Left colon (tissue), 2 donors: ENCODE data around the gene ATXN2L. TPM values are rescaled to one million over a fixed set of nuclear protein-coding genes. Genes with fewer than 3 reads are reported as not detected.
A peak's percentile ranks its signal among the peaks of the same experiment; 100 is the strongest.
"Not testable (repeated sequence)": the region's sequence is repeated elsewhere in the genome, so short reads cannot be mapped to it uniquely, and the experiment has no call there.

Experiments used
- ATAC-seq: fragments of 200-7000 bp; cut with Tn5 transposase; one replicate; pipeline ENCODE4 v1.9.1; 2020; ENCODE audit warnings: mild to moderate bottlenecking, moderate library complexity
- DNase-seq, 2 donors: peaks; one replicate each; pipeline ENCODE4 v3.0.0-alpha.2; 2020
- intact Hi-C, 2 donors: fragments of 100-400 bp; cut with DNase I in 1 of 2; cut with micrococcal nuclease in 1 of 2; formaldehyde crosslinking; loops; one replicate each; pipeline versions ENCODE4 v1.11.2 to v1.14.0; 2022; cut with DNase I, micrococcal nuclease
- total RNA-seq, 2 donors: library from RNA; stranded (reverse); fragmentation: NEBNext Ultra II Directional; extraction: Animal tissue kit (Norgen Biotek cat#: 25700); gene quantifications; one replicate each; pipeline ENCODE4 v1.2.1, GENCODE V29; 2021
- donor health status: DM: no; HTN: no; CAD: no.
- donor health status: DM: yes; HTN: yes; CAD: no.

ATXN2L gene
- total RNA-seq, 2 donors from 2014 or later, result 86.6 to 98.5 TPM

- ATAC-seq (peak; percentile 61), DNase-seq (peak; percentile 62 to 64)
- intact Hi-C loops, result no loop called here
These were observed 41.4 kb downstream of the ATXN2L start for GRCh38 chr16:28863929-28864793.

GRCh38 chr16:28865001-28865688 is 42.3 kb downstream of the ATXN2L start:
- DNase-seq (no peak), ATAC-seq (no peak)
- intact Hi-C loops, result no loop called here

GRCh38 chr16:28865722-28866453 is 43.1 kb downstream of the ATXN2L start:
- DNase-seq (no peak), ATAC-seq (no peak)
- intact Hi-C loops, result no loop called here

- intact Hi-C loops, result no loop called here
- DNase-seq (no peak), ATAC-seq (no peak)
These were observed 43.6 kb downstream of the ATXN2L start for GRCh38 chr16:28866454-28866804.

- intact Hi-C loops, result no loop called here
- DNase-seq, result no peak
- no peak for ATAC-seq
These were observed 44.4 kb downstream of the ATXN2L start for GRCh38 chr16:28867241-28867640.

- intact Hi-C loops, ATAC-seq, DNase-seq: not testable (repeated sequence)
These were observed 44.8 kb downstream of the ATXN2L start for GRCh38 chr16:28867646-28868045.

- intact Hi-C loops, result no loop called here
- ATAC-seq (no peak), DNase-seq (no peak)
These were observed 46.4 kb downstream of the ATXN2L start for GRCh38 chr16:28869201-28869600.

- intact Hi-C loops, result no loop called here
- ATAC-seq (no peak), DNase-seq (no peak)
These were observed 50.2 kb downstream of the ATXN2L start for GRCh38 chr16:28872952-28873351.

- intact Hi-C loops, result no loop called here
- ATAC-seq (peak; percentile 53), DNase-seq (no peak)
These were observed 50.9 kb downstream of the ATXN2L start for GRCh38 chr16:28873543-28874201.

- no peak for DNase-seq
- ATAC-seq, result no peak
- intact Hi-C loops, result no loop called here
These were observed 51.6 kb downstream of the ATXN2L start for GRCh38 chr16:28874406-28874805.

GRCh38 chr16:28875134-28876018 is 52.6 kb downstream of the ATXN2L start:
- intact Hi-C loops, result no loop called here
- ATAC-seq (no peak), DNase-seq (no peak)

GRCh38 chr16:28876019-28876659 is 53.3 kb downstream of the ATXN2L start:
- DNase-seq (no peak), ATAC-seq (no peak)
- intact Hi-C loops, result no loop called here

GRCh38 chr16:28876973-28877654 is 54.3 kb downstream of the ATXN2L start:
- DNase-seq (no peak), ATAC-seq (no peak)
- intact Hi-C loops, result no loop called here

- ATAC-seq (no peak), DNase-seq (no peak)
- intact Hi-C loops, result no loop called here
These were observed 54.8 kb downstream of the ATXN2L start for GRCh38 chr16:28877655-28878000.

- DNase-seq (no peak), ATAC-seq (no peak)
- intact Hi-C loops, result no loop called here
These were observed 55.5 kb downstream of the ATXN2L start, which contains the start of gene ATP2A1 for GRCh38 chr16:28878083-28878926. TSS of gene ATP2A1 (plus strand) at chr16:28878488. CDS start at chr16:28878672, 184 bp downstream.

- ATAC-seq (peak; percentile 57), DNase-seq (no peak)
- intact Hi-C loops, result no loop called here
These were observed 56.6 kb downstream of the ATXN2L start for GRCh38 chr16:28879261-28879840.
